Adrenal gland (tissue), 5 donors: ENCODE data around the gene RBM44.

Experiments
- CTCF ChIP-seq, 6 experiments: fragments of 450-650 bp in 4 of 6; fragments of 200-600 bp in 2 of 6; sonication (generic) in 1 of 6; IDR thresholded peaks; 1 replicate in 5 of 6; 2 replicates in 1 of 6; pipeline versions ENCODE4 v1.5.1 to v1.8.0; 2016 to 2021; ENCODE audit warnings: antibody characterized with exemption in 6 of 6, mild to moderate bottlenecking in 2 of 6, moderate library complexity in 1 of 6
- POLR2A ChIP-seq, 2 donors: fragments of 450-650 bp; IDR thresholded peaks; one replicate each; pipeline ENCODE4 v1.6.1; 2017; ENCODE audit warnings: antibody characterized with exemption in 2 of 2, mild to moderate bottlenecking in 2 of 2, moderate library complexity in 1 of 2
- donor health status: DM: no; HTN: no; CAD: no.

GRCh38 chr2:237835372-237835771 is 36.8 kb downstream of the RBM44 start:
- TF ChIP-seq CTCF (IDR thresholded peaks at IDR 0.05): no peak
- TF ChIP-seq POLR2A (IDR thresholded peaks at IDR 0.05): no peak
